Large intestine (tissue), 3 donors: ENCODE measurements around the gene ADCY9. TPM values are rescaled to one million over a fixed set of nuclear protein-coding genes. Genes with fewer than 3 reads are reported as not detected.

Source experiments
- DNase-seq, 2 donors: peaks; one replicate each; pipeline versions ENCODE4 v3.0.0 to v3.0.0-alpha.2; 2013
- H3K27ac ChIP-seq: one replicate; pipeline ENCODE4 v1.5.1; 2013; ENCODE audit warnings: low read length
- H3K27me3 ChIP-seq: 2 replicates; pipeline ENCODE4 v1.6.1; 2013; ENCODE audit warnings: low read length; ENCODE audit not compliant: control insufficient read depth, insufficient read depth
- H3K36me3 ChIP-seq: 2 replicates; pipeline ENCODE4 v1.6.1; 2013; ENCODE audit warnings: low read length; ENCODE audit not compliant: control insufficient read depth, insufficient read depth
- H3K4me1 ChIP-seq: one replicate; pipeline ENCODE4 v1.6.1; 2013; ENCODE audit warnings: low read length; ENCODE audit not compliant: control insufficient read depth, insufficient read depth
- H3K4me3 ChIP-seq: one replicate; pipeline ENCODE4 v1.5.1; 2013; ENCODE audit warnings: low read length
- H3K9me3 ChIP-seq: one replicate; pipeline ENCODE4 v1.6.1; 2013; ENCODE audit warnings: mild to moderate bottlenecking, low read depth, low read length, moderate library complexity; ENCODE audit not compliant: control insufficient read depth
- WGBS: methylation state at CpG from one replicate; pipeline ENCODE4 v1.1.5; 2013; ENCODE audit warnings: low lambda C conversion rate; ENCODE audit not compliant: insufficient coverage; 5-methylcytosine and 5-hydroxymethylcytosine counted together
- polyA plus RNA-seq: library from polyadenylated mRNA; unstranded; fragments of 120-200 nt; gene quantifications from one replicate; pipeline ENCODE4 v1.2.1, GENCODE V29; 2013

Gene ADCY9
- polyA plus RNA-seq, 1 donor = 8.1 TPM

GRCh38 chr16:4033951-4034350 lies 82.3 kb downstream of the ADCY9 start:
- no peak for DNase-seq
- H3K4me1 ChIP-seq = no peaks in the 10 kb centered on the region
- no peak overlapping the region for H3K27ac ChIP-seq
- H3K27me3 ChIP-seq = no peaks in the 10 kb centered on the region
- H3K4me3 ChIP-seq = no peak overlapping the region
- no peaks in the 10 kb centered on the region for H3K9me3 ChIP-seq
- no peaks in the 10 kb centered on the region for H3K36me3 ChIP-seq
- WGBS = 100% methylated on average over 1 of the region's 10 CpGs

GRCh38 chr16:4032768-4033167 lies 83.5 kb downstream of the ADCY9 start:
- Histone ChIP-seq H3K9me3 (no peaks in the 10 kb centered on the region), H3K4me3 (no peak overlapping the region), H3K27me3 (no peaks in the 10 kb centered on the region), H3K36me3 (no peaks in the 10 kb centered on the region), H3K27ac (no peak overlapping the region), H3K4me1 (no peaks in the 10 kb centered on the region)
- WGBS = no CpG with 5 or more reads among the region's 13 CpGs
- peak; percentile 30 to 62 for DNase-seq

GRCh38 chr16:4028144-4028543 lies 88.1 kb downstream of the ADCY9 start:
- no peaks in the 10 kb centered on the region for H3K27me3 ChIP-seq
- no peak overlapping the region for H3K27ac ChIP-seq
- WGBS = 93% methylated on average over 3 of the region's 8 CpGs
- no peaks in the 10 kb centered on the region for H3K9me3 ChIP-seq
- no peaks in the 10 kb centered on the region for H3K4me1 ChIP-seq
- no peaks in the 10 kb centered on the region for H3K36me3 ChIP-seq
- no peak overlapping the region for H3K4me3 ChIP-seq
- DNase-seq = no peak

DNA sequence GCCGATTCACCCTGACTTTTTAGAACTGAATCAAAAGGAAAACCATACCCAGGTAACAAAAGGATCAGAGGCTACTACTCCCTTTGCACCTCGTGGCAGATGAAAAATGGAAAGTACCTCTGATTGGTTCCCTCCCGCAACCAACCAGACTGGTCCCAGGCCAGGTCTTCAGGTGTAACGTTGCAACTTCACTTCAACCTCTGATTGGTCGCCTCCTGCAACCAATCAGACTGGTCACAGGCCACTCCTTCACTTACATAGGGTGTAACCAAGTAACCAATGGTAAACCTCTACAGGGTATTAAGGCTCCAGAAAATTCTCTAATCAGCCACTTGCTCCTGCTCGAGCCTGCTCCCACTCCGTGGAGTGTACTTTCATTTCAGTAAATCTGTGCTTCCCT lies 89.4 kb downstream of the ADCY9 start:
- no peaks in the 10 kb centered on the region for H3K4me1 ChIP-seq
- H3K27me3 ChIP-seq = no peaks in the 10 kb centered on the region
- DNase-seq = no peak
- no peaks in the 10 kb centered on the region for H3K36me3 ChIP-seq
- 100% methylated on average over 1 of the region's 7 CpGs for WGBS
- no peak overlapping the region for H3K27ac ChIP-seq
- no peaks in the 10 kb centered on the region for H3K9me3 ChIP-seq
- no peak overlapping the region for H3K4me3 ChIP-seq

GRCh38 chr16:4025428-4025827 lies 90.8 kb downstream of the ADCY9 start:
- Histone ChIP-seq H3K4me1 (no peaks in the 10 kb centered on the region), H3K27ac (no peak overlapping the region), H3K27me3 (no peaks in the 10 kb centered on the region), H3K36me3 (no peaks in the 10 kb centered on the region), H3K4me3 (no peak overlapping the region), H3K9me3 (no peaks in the 10 kb centered on the region)
- no peak for DNase-seq
- no CpG with 5 or more reads among the region's 14 CpGs for WGBS

DNA sequence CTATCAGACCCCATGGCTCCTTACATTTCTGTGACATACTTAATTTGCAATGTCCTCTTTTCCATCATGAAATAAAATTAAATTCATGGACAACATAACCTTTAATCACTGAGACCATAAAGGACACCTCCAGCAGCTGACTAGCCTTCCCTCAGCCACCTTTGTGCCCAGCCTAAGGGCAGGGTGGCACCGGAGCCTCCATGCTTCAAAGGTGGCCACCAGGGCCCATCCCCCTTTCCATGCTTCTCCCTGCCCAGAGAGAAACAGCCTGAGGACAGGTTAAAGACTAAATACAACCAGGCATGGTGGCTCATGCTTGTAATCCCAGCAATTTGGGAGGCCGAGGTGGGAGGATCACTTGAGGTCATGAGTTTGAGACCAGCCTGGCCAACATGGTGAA lies 94.3 kb downstream of the ADCY9 start:
- Histone ChIP-seq H3K27ac (no peak overlapping the region), H3K27me3 (no peaks in the 10 kb centered on the region), H3K9me3 (no peaks in the 10 kb centered on the region), H3K4me1 (peaks cover 6% of the 10 kb centered on the region), H3K4me3 (no peak overlapping the region), H3K36me3 (no peaks in the 10 kb centered on the region)
- WGBS = no CpG with 5 or more reads among the region's 2 CpGs
- no peak for DNase-seq

- no peaks in the 10 kb centered on the region for H3K36me3 ChIP-seq
- peak; percentile 48 to 78 for DNase-seq
- H3K4me1 ChIP-seq = peaks cover 8% of the 10 kb centered on the region
- no peaks in the 10 kb centered on the region for H3K9me3 ChIP-seq
- no CpG with 5 or more reads among the region's 14 CpGs for WGBS
- H3K27ac ChIP-seq = peak overlapping the region; percentile 45
- no peak overlapping the region for H3K4me3 ChIP-seq
- no peaks in the 10 kb centered on the region for H3K27me3 ChIP-seq
Measured at GRCh38 chr16:4021070-4021779, 95.0 kb downstream of the ADCY9 start.

DNA sequence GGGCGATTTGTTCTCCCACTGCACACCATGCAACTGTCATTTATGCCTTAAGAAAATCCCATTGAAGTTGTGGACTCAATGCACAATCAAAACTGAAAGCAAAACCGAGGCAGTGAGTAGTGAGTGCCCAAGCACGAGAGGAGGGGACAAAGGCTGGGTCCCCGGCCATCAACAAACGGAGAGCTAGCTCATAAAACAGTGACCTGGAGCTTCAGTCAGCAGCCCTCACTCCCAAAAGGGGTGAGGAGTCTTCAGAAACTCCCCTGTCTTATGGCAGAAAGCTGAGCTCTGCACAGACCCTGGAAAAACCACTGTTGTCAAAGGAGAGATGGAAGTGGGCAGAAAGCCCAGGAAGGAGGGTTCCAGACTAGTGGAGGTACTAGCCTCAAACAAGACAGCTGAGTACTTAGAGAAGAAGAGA lies 96.9 kb downstream of the ADCY9 start:
- H3K4me3 ChIP-seq = peak overlapping the region; percentile 20
- peak; percentile 73 to 89 for DNase-seq
- peaks cover 22% of the 10 kb centered on the region for H3K4me1 ChIP-seq
- peak overlapping the region; percentile 67 for H3K27ac ChIP-seq
- H3K9me3 ChIP-seq = no peaks in the 10 kb centered on the region
- H3K36me3 ChIP-seq = no peaks in the 10 kb centered on the region
- H3K27me3 ChIP-seq = no peaks in the 10 kb centered on the region
- WGBS = no CpG with 5 or more reads among the region's 5 CpGs

DNA sequence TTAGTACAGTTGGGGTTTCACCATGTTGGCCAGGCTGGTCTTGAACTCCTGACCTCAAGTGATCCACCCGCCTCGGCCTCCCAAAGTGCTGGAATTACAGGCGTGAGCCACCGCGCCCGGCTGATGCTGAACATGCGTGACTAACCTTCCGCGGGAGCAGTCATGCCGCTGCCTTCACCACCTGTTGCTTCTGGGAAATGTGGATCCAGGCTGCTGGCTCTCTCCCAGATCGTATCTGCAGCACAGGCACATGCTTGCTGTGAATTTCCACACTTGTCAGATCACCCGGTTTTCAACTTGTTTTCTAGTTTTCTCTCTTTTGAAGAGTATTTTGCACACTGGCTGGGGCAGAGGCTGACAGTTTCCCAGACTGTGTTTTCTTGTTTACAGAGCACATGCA lies 97.9 kb downstream of the ADCY9 start:
- Histone ChIP-seq H3K4me3 (no peak overlapping the region), H3K36me3 (no peaks in the 10 kb centered on the region), H3K27ac (no peak overlapping the region), H3K27me3 (no peaks in the 10 kb centered on the region), H3K9me3 (no peaks in the 10 kb centered on the region), H3K4me1 (peaks cover 22% of the 10 kb centered on the region)
- no peak for DNase-seq
- WGBS = no CpG with 5 or more reads among the region's 12 CpGs

- H3K27ac ChIP-seq = no peak overlapping the region
Measured at GRCh38 chr16:4017807-4018206, 98.4 kb downstream of the ADCY9 start.

GRCh38 chr16:4016658-4017057 lies 99.6 kb downstream of the ADCY9 start:
- H3K27ac ChIP-seq = no peak overlapping the region
- no CpG with 5 or more reads among the region's 4 CpGs for WGBS
- H3K4me3 ChIP-seq = no peak overlapping the region
- no peaks in the 10 kb centered on the region for H3K9me3 ChIP-seq
- H3K36me3 ChIP-seq = no peaks in the 10 kb centered on the region
- DNase-seq = no peak
- H3K27me3 ChIP-seq = no peaks in the 10 kb centered on the region
- peaks cover 35% of the 10 kb centered on the region for H3K4me1 ChIP-seq

More at GRCh38 chr16:4017807-4018206, 98.4 kb downstream of the ADCY9 start:
- no peaks in the 10 kb centered on the region for H3K36me3 ChIP-seq
- no peak for DNase-seq
- no peaks in the 10 kb centered on the region for H3K9me3 ChIP-seq
- H3K4me1 ChIP-seq = peaks cover 27% of the 10 kb centered on the region
- no CpG with 5 or more reads among the region's 14 CpGs for WGBS
- H3K4me3 ChIP-seq = no peak overlapping the region
- H3K27me3 ChIP-seq = no peaks in the 10 kb centered on the region
